Measurements from ENCODE around the gene KANK4.

Gene KANK4

DNA sequence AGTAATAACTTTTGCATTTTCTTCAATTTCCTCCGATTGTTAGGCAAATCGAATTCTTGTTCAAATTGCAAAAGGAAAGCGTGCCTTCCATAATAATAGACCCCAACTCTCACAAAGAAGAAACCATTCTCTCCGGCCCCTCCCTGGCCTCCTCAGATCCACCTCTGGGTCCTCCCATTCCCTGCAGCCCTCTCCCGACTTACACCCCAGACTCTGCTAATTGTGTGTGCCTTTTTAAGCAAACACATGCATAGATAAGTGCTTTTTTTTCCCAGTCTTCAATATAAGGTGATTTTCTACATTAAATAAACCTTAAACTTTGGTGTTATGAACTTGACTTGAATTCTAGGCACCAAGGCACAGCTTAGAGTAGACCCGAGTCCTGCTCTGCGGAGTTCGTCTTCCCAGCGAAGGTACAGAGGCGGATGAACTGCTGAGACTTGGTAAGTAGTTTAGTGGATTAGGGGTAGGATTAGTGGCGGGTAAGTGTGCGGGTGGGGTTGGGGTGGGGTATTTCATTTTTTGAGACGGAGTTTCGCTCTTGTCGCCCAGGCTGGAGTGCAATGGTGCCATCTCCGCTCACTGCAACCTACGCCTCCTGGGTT lies 123.0 kb downstream of the KANK4 start:
- DNase-seq = no peak

DNA sequence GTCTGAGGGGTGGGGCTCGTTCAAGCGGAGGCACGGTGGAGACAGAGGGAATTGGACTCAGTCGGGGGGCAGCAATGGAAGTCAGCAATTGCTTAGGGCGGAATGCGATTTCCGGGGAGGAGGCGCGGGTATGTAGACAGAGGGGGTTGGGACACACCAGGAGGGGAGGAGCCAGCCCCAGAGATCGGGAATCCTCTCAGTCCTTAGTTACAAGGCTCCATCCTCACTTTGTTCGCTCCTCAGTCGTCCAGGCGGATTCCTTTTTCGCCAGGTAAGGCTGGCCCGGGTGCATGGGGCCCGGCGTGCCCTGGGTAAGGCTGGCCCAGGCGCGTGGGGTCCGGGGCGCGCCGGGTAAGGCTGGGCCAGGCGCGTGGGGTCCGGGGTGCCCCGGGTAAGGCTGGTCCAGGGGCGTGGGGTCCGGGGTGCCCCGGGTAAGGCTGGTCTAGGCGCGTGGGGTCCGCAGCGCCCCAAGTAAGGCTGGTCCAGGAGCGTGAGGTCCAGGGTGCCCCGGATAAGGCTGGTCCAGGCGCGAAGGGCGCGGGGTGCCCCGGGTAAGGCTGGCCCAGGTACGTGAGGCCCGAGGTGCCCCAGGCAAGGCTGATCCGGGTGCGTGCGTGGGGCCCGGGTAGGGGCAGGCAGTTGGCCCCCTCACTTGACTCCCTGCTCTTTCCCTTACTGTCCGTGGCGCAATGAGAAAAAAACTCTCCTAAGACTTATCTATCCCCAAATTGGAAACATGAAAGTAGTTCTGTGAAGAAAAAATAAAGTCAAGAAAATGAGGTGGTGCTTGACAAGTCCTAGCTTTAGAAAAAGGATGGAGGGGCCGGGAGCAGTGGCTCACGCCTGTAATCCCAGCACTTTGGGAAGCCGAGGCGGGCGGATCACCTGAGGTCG lies 124.3 kb downstream of the KANK4 start, which contains the start of gene L1TD1:
TSS of gene L1TD1 (plus strand) at position 199 of the 894 bp plus-strand sequence. CDS start 11,780 bp downstream, outside the sequence.
- no peak for DNase-seq

DNA sequence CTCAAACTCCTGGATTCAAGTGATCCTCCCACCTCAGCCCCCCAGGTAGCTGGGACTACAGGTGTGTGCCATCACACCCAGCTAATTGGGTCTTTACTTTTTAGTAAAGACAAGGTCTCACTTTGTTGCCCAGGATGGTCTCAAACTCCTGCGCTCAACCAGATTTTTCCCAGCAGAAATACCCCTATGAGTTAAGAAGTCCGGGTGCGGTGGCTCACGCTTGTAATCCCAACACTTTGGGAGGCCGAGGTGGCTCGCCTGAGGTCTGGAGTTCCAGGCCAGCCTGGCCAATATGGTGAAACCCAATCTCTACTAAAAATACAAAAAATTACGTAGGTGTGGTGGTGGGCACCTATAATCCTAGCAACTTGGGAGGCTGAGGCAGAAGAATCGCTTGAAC lies 131.1 kb downstream of the KANK4 start:
- DNase-seq = no peak

DNA sequence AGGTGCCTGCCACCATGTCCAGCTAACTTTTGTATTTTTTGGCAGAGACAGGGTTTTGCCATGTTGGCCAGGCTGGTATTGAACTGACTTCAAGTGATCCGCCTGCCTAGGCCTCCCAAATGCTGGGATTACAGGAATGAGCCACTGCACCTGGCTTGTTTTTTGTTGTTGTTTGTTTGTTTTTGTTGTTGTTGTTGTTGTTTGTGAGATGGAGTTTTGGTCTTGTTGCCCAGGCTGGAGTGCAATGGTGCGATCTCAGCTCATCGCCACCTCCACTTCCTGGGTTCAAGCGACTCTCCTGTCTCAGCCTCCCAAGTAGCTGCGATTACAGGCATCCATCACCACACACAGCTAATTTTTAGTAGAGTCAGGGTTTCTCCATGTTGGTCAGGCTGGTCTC lies 131.7 kb downstream of the KANK4 start:
- no peak for DNase-seq
